ENCODE measurements around the gene AJAP1.

- TF ChIP-seq, protein P1, sequence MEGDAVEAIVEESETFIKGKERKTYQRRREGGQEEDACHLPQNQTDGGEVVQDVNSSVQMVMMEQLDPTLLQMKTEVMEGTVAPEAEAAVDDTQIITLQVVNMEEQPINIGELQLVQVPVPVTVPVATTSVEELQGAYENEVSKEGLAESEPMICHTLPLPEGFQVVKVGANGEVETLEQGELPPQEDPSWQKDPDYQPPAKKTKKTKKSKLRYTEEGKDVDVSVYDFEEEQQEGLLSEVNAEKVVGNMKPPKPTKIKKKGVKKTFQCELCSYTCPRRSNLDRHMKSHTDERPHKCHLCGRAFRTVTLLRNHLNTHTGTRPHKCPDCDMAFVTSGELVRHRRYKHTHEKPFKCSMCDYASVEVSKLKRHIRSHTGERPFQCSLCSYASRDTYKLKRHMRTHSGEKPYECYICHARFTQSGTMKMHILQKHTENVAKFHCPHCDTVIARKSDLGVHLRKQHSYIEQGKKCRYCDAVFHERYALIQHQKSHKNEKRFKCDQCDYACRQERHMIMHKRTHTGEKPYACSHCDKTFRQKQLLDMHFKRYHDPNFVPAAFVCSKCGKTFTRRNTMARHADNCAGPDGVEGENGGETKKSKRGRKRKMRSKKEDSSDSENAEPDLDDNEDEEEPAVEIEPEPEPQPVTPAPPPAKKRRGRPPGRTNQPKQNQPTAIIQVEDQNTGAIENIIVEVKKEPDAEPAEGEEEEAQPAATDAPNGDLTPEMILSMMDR (IDR thresholded peaks at IDR 0.05; ENCODE audit: control extremely low read depth in 1 of 3, insufficient read depth in 1 of 3, low read depth in 1 of 3, low read length in 3 of 3) = no peak
- TF ChIP-seq BCL11A (IDR thresholded peaks at IDR 0.05; ENCODE audit: low read depth in 2 of 2, low read length in 2 of 2) (no peak), TBP (IDR thresholded peaks at IDR 0.05; ENCODE audit: low read depth, low read length) (no peak), EP300 (IDR thresholded peaks at IDR 0.05; ENCODE audit: borderline replicate concordance in 1 of 2, low read depth in 2 of 2, low read length in 2 of 2) (no peak), POLR2A (IDR thresholded peaks at IDR 0.05; ENCODE audit: control extremely low read depth in 1 of 2, low read depth in 2 of 2, low read length in 2 of 2) (no peak), SP2 (IDR thresholded peaks at IDR 0.05; ENCODE audit: low read length) (no peak)
Observed at GRCh38 chr1:4638345-4638729, 16.1 kb upstream of the AJAP1 start.

All from H1 (cell line).